WTC11 (cell line): Measurements from ENCODE around the gene ADRA1B. TPM values are rescaled to one million over a fixed set of nuclear protein-coding genes. Genes with fewer than 3 reads are reported as not detected.

Experiments
- ATAC-seq: fragments of 200-7000 bp; cut with Tn5 transposase; 2 replicates; pipeline ENCODE4 v1.10.0; 2021; ENCODE audit warnings: mild to moderate bottlenecking, moderate library complexity
- CTCF ChIA-PET: fragments of 300-600 bp; sonication (Branson Sonifier 250); formaldehyde crosslinking; loops from one replicate; lab custom pipeline; 2021; ENCODE audit warnings: antibody characterized with exemption; lab: Charles Lee
- POLR2A ChIA-PET: fragments of 350-600 bp; sonication (Branson Sonifier 250); formaldehyde crosslinking; loops from one replicate; lab custom pipeline; 2021; ENCODE audit warnings: antibody characterized with exemption; lab: Charles Lee
- DNase-seq: peaks from one replicate; pipeline ENCODE4 v3.0.0; 2021; ENCODE audit warnings: low spot score
- H3K27ac Mint-ChIP-seq: 2 replicates; pipeline ENCODE4 v1.8.0; 2021; ENCODE audit warnings: mixed read lengths
- H3K27me3 Mint-ChIP-seq: 2 replicates; pipeline ENCODE4 v1.8.0; 2021; ENCODE audit warnings: low read depth, mild to moderate bottlenecking, moderate library complexity, mixed read lengths
- H3K36me3 Mint-ChIP-seq: 2 replicates; pipeline ENCODE4 v1.8.0; 2021; ENCODE audit warnings: mixed read lengths
- H3K4me1 Mint-ChIP-seq: 2 replicates; pipeline ENCODE4 v1.8.0; 2022; ENCODE audit warnings: mixed read lengths
- H3K4me3 Mint-ChIP-seq: 2 replicates; pipeline ENCODE4 v1.8.0; 2021; ENCODE audit warnings: mild to moderate bottlenecking, moderate library complexity, mixed read lengths
- H3K9me3 Mint-ChIP-seq: 2 replicates; pipeline ENCODE4 v1.8.0; 2021; ENCODE audit warnings: mixed read lengths
- AR ChIP-seq: fragments of 250-450 bp; sonication (Bioruptor Pico); IDR thresholded peaks from 2 replicates; pipeline ENCODE4 v1.9.0; 2021; ENCODE audit warnings: mild to moderate bottlenecking
- CBFB ChIP-seq: sonication (generic); formaldehyde crosslinking; IDR thresholded peaks from 2 replicates; pipeline ENCODE4 v1.8.1; 2022; ENCODE audit warnings: mild to moderate bottlenecking, low read depth, missing genetic modification reagents
- CTCF ChIP-seq: fragments of 200-600 bp; IDR thresholded peaks from 2 replicates; pipeline ENCODE4 v1.8.0; 2022; ENCODE audit warnings: antibody characterized with exemption
- E2F5 ChIP-seq: sonication (generic); formaldehyde crosslinking; IDR thresholded peaks from 2 replicates; pipeline ENCODE4 v1.8.1; 2022; ENCODE audit warnings: mild to moderate bottlenecking, moderate library complexity, missing genetic modification reagents
- EMX1 ChIP-seq: fragments of 250-450 bp; sonication (Bioruptor Pico); IDR thresholded peaks from 2 replicates; pipeline ENCODE4 v1.8.0; 2021; ENCODE audit warnings: mild to moderate bottlenecking
- ESRRA ChIP-seq: sonication (generic); formaldehyde crosslinking; IDR thresholded peaks from 2 replicates; pipeline ENCODE4 v1.8.1; 2022; ENCODE audit warnings: mild to moderate bottlenecking, missing genetic modification reagents, borderline replicate concordance
- FOXJ3 ChIP-seq: sonication (generic); formaldehyde crosslinking; IDR thresholded peaks from 2 replicates; pipeline ENCODE4 v1.9.0; 2021; ENCODE audit warnings: missing genetic modification reagents, mild to moderate bottlenecking, borderline replicate concordance
- FOXP4 ChIP-seq: sonication (generic); formaldehyde crosslinking; IDR thresholded peaks from 2 replicates; pipeline ENCODE4 v1.8.0; 2022; ENCODE audit warnings: mild to moderate bottlenecking, missing genetic modification reagents
- GRHL2 ChIP-seq: fragments of 250-450 bp; sonication (Bioruptor Pico); IDR thresholded peaks from 2 replicates; pipeline ENCODE4 v1.8.0; 2022; ENCODE audit warnings: mild to moderate bottlenecking, moderate library complexity; ENCODE audit not compliant: insufficient replicate concordance, severe bottlenecking
- JAZF1 ChIP-seq: fragments of 250-450 bp; sonication (Bioruptor Pico); IDR thresholded peaks from 2 replicates; pipeline ENCODE4 v1.9.0; 2021; ENCODE audit warnings: moderate library complexity, mild to moderate bottlenecking, inconsistent platforms
- JUN ChIP-seq: sonication (generic); formaldehyde crosslinking; IDR thresholded peaks from 2 replicates; pipeline ENCODE4 v1.8.0; 2023; ENCODE audit warnings: mild to moderate bottlenecking, missing genetic modification reagents
- MYBL2 ChIP-seq: sonication (generic); formaldehyde crosslinking; IDR thresholded peaks from 2 replicates; pipeline ENCODE4 v1.8.1; 2023; ENCODE audit warnings: mild to moderate bottlenecking, moderate library complexity, missing genetic modification reagents
- NR3C1 ChIP-seq: sonication (generic); formaldehyde crosslinking; conservative IDR thresholded peaks from 2 replicates; pipeline ENCODE4 v1.8.1; 2023; ENCODE audit warnings: low read depth, mild to moderate bottlenecking, missing genetic modification reagents
- PRDM15 ChIP-seq: sonication (generic); formaldehyde crosslinking; IDR thresholded peaks from 2 replicates; pipeline ENCODE4 v1.8.0; 2022; ENCODE audit warnings: missing genetic modification reagents
- SOX15 ChIP-seq: fragments of 250-450 bp; sonication (Bioruptor Pico); IDR thresholded peaks from 2 replicates; pipeline ENCODE4 v1.9.0; 2021; ENCODE audit warnings: mild to moderate bottlenecking
- TP53 ChIP-seq: sonication (generic); formaldehyde crosslinking; IDR thresholded peaks from 2 replicates; pipeline ENCODE4 v1.8.1; 2023; ENCODE audit warnings: mild to moderate bottlenecking, missing genetic modification reagents
- ZNF671 ChIP-seq: fragments of 250-450 bp; sonication (Bioruptor Pico); IDR thresholded peaks from 2 replicates; pipeline ENCODE4 v1.8.0; 2021; ENCODE audit warnings: mild to moderate bottlenecking
- total RNA-seq: library from RNA; stranded (reverse); gene quantifications from 3 replicates; pipeline ENCODE4 v1.2.3, GENCODE V29; 2021
- TF ChIP-seq, protein P1 (sequence below): fragments of 250-450 bp; sonication (Bioruptor Pico); IDR thresholded peaks from 2 replicates; pipeline ENCODE4 v1.9.0; 2021; ENCODE audit warnings: moderate library complexity, mild to moderate bottlenecking, inconsistent platforms, borderline replicate concordance
- TF ChIP-seq, protein P2 (sequence below): fragments of 250-450 bp; sonication (Bioruptor Pico); IDR thresholded peaks from 2 replicates; pipeline ENCODE4 v1.9.0; 2021; ENCODE audit warnings: mild to moderate bottlenecking

The ADRA1B gene
- total RNA-seq, 1 experiment from 2014 or later = 0.11 TPM

DNA sequence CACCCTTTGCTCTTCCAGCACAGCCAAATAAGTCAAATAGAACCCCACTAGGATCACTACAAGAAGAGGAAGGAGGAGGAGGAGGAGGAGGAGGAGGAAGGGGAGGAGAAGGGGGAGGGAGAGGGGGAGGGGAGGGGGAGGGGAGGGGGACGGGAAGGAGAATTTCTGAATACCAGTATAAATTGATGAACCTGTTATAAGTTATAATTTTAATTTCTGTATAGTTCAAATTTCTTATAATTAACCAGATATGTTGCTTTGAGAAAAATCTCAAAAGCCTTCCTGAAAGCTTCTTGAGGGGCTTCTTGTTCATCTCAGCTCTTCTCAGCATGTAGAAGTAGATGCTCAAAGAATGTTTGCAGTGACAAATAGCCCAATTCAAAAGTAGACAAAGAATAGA is 15.0 kb upstream of the ADRA1B start:
- DNase-seq (no peak), ATAC-seq (no peak)
- ChIA-PET POLR2A (no interaction called here), CTCF (no interaction called here)
- Mint-ChIP-seq H3K27ac (no peak overlapping the region), H3K27me3 (no peaks in the 10 kb centered on the region; the same call in 1 of the 2 replicates), H3K9me3 (no peaks in the 10 kb centered on the region), H3K4me3 (no peak overlapping the region), H3K36me3 (no peaks in the 10 kb centered on the region), H3K4me1 (peaks cover 11% of the 10 kb centered on the region)
- TF ChIP-seq AR (CRISPR knock-in tag) = no peak
- no peak for TF ChIP-seq CBFB (CRISPR knock-in tag)
- TF ChIP-seq E2F5 (CRISPR knock-in tag) = no peak
- TF ChIP-seq PRDM15 (CRISPR knock-in tag) = no peak
- TF ChIP-seq TP53 (CRISPR knock-in tag) = no peak
- no peak for TF ChIP-seq FOXP4 (CRISPR knock-in tag)
- TF ChIP-seq JUN (CRISPR knock-in tag) = no peak
- TF ChIP-seq MYBL2 = no peak
- no peak for TF ChIP-seq JAZF1 (CRISPR knock-in tag)
- TF ChIP-seq EMX1 (CRISPR knock-in tag) = no peak
- TF ChIP-seq GRHL2 (CRISPR knock-in tag) = no peak
- no peak for TF ChIP-seq ZNF671 (CRISPR knock-in tag)
- no peak for TF ChIP-seq ESRRA
- TF ChIP-seq, protein P1, sequence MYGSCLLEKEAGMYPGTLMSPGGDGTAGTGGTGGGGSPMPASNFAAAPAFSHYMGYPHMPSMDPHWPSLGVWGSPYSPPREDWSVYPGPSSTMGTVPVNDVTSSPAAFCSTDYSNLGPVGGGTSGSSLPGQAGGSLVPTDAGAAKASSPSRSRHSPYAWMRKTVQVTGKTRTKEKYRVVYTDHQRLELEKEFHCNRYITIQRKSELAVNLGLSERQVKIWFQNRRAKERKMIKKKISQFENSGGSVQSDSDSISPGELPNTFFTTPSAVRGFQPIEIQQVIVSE = no peak
- no peak for TF ChIP-seq NR3C1 (CRISPR knock-in tag)
- TF ChIP-seq SOX15 (CRISPR knock-in tag) = no peak

GRCh38 chr5:159901772-159902171 is 14.5 kb upstream of the ADRA1B start:
- peaks cover 11% of the 10 kb centered on the region for H3K4me1 Mint-ChIP-seq
- no peak for TF ChIP-seq FOXJ3 (CRISPR knock-in tag)
- no peak for TF ChIP-seq TP53 (CRISPR knock-in tag)
- TF ChIP-seq CTCF = no peak
- TF ChIP-seq, protein P2, sequence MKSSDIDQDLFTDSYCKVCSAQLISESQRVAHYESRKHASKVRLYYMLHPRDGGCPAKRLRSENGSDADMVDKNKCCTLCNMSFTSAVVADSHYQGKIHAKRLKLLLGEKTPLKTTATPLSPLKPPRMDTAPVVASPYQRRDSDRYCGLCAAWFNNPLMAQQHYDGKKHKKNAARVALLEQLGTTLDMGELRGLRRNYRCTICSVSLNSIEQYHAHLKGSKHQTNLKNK = no peak
- TF ChIP-seq AR (CRISPR knock-in tag) = no peak
- TF ChIP-seq SOX15 (CRISPR knock-in tag) = no peak
- TF ChIP-seq, all 79 proteins: peak for 0
- H3K9me3 Mint-ChIP-seq = no peaks in the 10 kb centered on the region
- H3K36me3 Mint-ChIP-seq = no peaks in the 10 kb centered on the region
- H3K4me3 Mint-ChIP-seq = no peak overlapping the region
- ChIA-PET CTCF (no interaction called here), POLR2A (no interaction called here)
- no peaks in the 10 kb centered on the region; the same call in 1 of the 2 replicates for H3K27me3 Mint-ChIP-seq
- no peak for ATAC-seq
- H3K27ac Mint-ChIP-seq = no peak overlapping the region
- DNase-seq = no peak
